Parathyroid adenoma (tissue), 2 donors: ENCODE data around the gene OLAH.

Experiments used
- H2AFZ ChIP-seq: fragments of 300-600 bp; sonication (generic); one replicate; pipeline ENCODE4 v1.7.0; 2017; ENCODE audit warnings: antibody characterized with exemption, mild to moderate bottlenecking
- H3K27ac ChIP-seq: fragments of 300-600 bp; sonication (generic); one replicate; pipeline ENCODE4 v1.7.0; 2017
- H3K27me3 ChIP-seq: fragments of 300-600 bp; sonication (generic); one replicate; pipeline ENCODE4 v1.7.0; 2017; ENCODE audit warnings: low read length; ENCODE audit not compliant: control insufficient read depth, insufficient read depth
- H3K36me3 ChIP-seq: fragments of 300-600 bp; sonication (generic); one replicate; pipeline ENCODE4 v1.7.0; 2017; ENCODE audit warnings: low read length; ENCODE audit not compliant: control insufficient read depth, insufficient read depth
- H3K4me1 ChIP-seq: fragments of 300-600 bp; sonication (generic); one replicate; pipeline ENCODE4 v1.7.0; 2017; ENCODE audit warnings: control low read depth
- H3K4me2 ChIP-seq: fragments of 300-600 bp; sonication (generic); one replicate; pipeline ENCODE4 v1.7.0; 2017; ENCODE audit warnings: low read length
- H3K4me3 ChIP-seq: fragments of 300-600 bp; sonication (generic); one replicate; pipeline ENCODE4 v1.7.0; 2017; ENCODE audit warnings: low read depth, low read length
- H3K79me2 ChIP-seq: fragments of 300-600 bp; sonication (generic); one replicate; pipeline ENCODE4 v1.7.0; 2017; ENCODE audit warnings: control low read depth
- H3K9ac ChIP-seq: fragments of 300-600 bp; sonication (generic); one replicate; pipeline ENCODE4 v1.7.0; 2017; ENCODE audit warnings: mild to moderate bottlenecking
- H3K9me3 ChIP-seq: fragments of 300-600 bp; sonication (generic); one replicate; pipeline ENCODE4 v1.7.0; 2017; ENCODE audit warnings: low read length; ENCODE audit not compliant: control insufficient read depth
- TF ChIP-seq, protein P1 (sequence below): fragments of 300-600 bp; sonication (generic); IDR thresholded peaks from one replicate; pipeline ENCODE4 v1.7.0; 2017; ENCODE audit warnings: antibody characterized with exemption, mild to moderate bottlenecking
- donor health status: primary hyperparathyroidism.

Gene OLAH

DNA sequence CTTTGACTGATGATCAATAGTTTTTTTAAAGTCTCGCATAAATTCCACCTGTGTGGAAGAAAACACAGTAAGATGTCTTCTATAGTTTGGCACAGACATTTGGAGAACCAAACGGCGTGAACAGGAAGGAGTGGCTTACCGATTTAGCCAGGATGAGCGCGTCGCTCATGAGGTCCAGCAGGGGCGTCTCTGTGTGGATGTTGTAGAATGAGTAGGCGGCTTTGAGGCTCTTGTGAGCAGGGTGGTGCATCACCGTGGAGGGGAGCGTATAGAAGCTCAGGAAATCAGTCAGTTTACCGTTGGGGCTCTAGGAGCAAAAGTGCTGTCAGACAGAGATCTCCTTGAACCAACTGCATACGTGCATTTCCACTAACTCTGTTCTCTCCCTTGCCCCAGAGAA is 68.9 kb downstream of the OLAH start:
- Histone ChIP-seq H3K27ac (no peak overlapping the region), H3K79me2 (no peaks in the 10 kb centered on the region), H3K9me3 (no peaks in the 10 kb centered on the region), H3K4me1 (no peaks in the 10 kb centered on the region), H3K9ac (no peak overlapping the region), H3K4me3 (no peak overlapping the region), H3K4me2 (no peak overlapping the region), H2AFZ (no peak overlapping the region), H3K36me3 (no peaks in the 10 kb centered on the region), H3K27me3 (no peaks in the 10 kb centered on the region)
- TF ChIP-seq, protein P1, sequence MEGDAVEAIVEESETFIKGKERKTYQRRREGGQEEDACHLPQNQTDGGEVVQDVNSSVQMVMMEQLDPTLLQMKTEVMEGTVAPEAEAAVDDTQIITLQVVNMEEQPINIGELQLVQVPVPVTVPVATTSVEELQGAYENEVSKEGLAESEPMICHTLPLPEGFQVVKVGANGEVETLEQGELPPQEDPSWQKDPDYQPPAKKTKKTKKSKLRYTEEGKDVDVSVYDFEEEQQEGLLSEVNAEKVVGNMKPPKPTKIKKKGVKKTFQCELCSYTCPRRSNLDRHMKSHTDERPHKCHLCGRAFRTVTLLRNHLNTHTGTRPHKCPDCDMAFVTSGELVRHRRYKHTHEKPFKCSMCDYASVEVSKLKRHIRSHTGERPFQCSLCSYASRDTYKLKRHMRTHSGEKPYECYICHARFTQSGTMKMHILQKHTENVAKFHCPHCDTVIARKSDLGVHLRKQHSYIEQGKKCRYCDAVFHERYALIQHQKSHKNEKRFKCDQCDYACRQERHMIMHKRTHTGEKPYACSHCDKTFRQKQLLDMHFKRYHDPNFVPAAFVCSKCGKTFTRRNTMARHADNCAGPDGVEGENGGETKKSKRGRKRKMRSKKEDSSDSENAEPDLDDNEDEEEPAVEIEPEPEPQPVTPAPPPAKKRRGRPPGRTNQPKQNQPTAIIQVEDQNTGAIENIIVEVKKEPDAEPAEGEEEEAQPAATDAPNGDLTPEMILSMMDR: no peak

DNA sequence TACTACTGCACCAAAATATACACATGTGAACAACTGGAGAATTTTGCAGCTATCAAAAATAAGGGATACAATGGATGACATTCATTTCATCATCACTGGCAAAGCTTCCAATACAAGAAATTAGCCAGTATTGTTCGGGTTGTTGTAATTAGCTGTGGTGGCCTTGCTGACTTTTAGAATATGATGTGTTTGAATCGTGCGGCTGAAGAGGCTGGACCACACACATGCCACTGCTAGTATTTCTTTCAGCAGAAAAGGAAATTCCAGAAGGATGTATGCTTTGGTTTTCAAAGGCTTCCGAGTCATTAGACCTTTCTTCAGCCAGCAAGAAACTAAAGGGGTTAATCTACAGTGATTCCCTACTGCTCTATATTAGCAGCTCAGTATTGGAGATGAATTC is 70.0 kb downstream of the OLAH start:
- Histone ChIP-seq H3K4me1 (no peaks in the 10 kb centered on the region), H3K36me3 (no peaks in the 10 kb centered on the region)

DNA sequence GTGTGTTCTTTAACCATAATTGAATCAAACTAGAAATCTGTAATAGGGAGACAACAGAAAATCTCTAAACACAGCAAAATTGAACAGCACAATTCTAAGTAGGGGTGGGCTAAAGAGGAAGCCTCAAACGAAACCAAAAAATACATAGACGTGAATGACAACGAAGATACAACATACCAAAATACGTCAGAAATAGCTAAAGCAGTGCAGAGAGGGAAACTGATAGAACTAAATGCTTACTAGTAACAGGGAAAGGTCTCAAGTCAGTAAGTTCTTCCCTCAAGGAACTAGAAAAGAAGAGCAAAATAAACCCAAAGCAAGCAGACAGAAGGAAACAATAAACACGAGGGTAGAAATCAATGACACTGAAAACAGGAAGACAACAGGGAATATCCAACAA is 72.5 kb downstream of the OLAH start:
- no peaks in the 10 kb centered on the region for H3K36me3 ChIP-seq
- TF ChIP-seq, protein P1: no peak
- no peaks in the 10 kb centered on the region for H3K9me3 ChIP-seq
- no peak overlapping the region for H2AFZ ChIP-seq
- no peak overlapping the region for H3K27ac ChIP-seq
- no peaks in the 10 kb centered on the region for H3K4me1 ChIP-seq
- H3K79me2 ChIP-seq: peaks cover 3% of the 10 kb centered on the region
- no peaks in the 10 kb centered on the region for H3K27me3 ChIP-seq
- H3K4me3 ChIP-seq: no peak overlapping the region
- H3K9ac ChIP-seq: no peak overlapping the region
- no peak overlapping the region for H3K4me2 ChIP-seq

More for the DNA sequence above, 70.0 kb downstream of the OLAH start:
- Histone ChIP-seq H3K4me3 (no peak overlapping the region), H3K9me3 (no peaks in the 10 kb centered on the region), H3K4me2 (no peak overlapping the region), H3K9ac (no peak overlapping the region), H3K79me2 (no peaks in the 10 kb centered on the region), H3K27me3 (no peaks in the 10 kb centered on the region), H2AFZ (no peak overlapping the region), H3K27ac (no peak overlapping the region)
- TF ChIP-seq, protein P1: no peak

DNA sequence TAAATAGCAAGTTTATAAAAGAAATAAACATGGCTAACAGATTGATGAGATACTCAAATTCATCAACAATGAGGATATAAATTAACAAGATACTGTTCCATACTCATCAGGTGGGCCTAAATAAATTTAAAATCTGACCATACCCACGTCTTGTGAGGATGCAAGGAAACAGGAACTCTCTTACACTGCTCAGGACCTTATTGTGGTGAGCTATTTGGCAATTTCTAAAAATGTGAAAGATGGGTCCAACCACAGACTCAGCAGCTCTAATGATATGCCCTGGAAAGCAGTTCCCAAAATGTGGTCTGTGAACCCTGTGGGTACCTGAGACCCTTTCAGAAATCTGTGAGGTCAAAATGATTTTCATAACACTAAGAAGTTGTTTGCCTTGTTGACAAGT is 74.9 kb downstream of the OLAH start:
- H3K9ac ChIP-seq: no peak overlapping the region
- H3K79me2 ChIP-seq: peaks cover 3% of the 10 kb centered on the region
- H3K36me3 ChIP-seq: no peaks in the 10 kb centered on the region
- no peaks in the 10 kb centered on the region for H3K27me3 ChIP-seq
- H3K4me2 ChIP-seq: no peak overlapping the region
- H3K4me1 ChIP-seq: no peaks in the 10 kb centered on the region
- H3K9me3 ChIP-seq: no peaks in the 10 kb centered on the region
- no peak overlapping the region for H3K4me3 ChIP-seq
- no peak overlapping the region for H3K27ac ChIP-seq
- H2AFZ ChIP-seq: no peak overlapping the region
- TF ChIP-seq, protein P1: no peak

DNA sequence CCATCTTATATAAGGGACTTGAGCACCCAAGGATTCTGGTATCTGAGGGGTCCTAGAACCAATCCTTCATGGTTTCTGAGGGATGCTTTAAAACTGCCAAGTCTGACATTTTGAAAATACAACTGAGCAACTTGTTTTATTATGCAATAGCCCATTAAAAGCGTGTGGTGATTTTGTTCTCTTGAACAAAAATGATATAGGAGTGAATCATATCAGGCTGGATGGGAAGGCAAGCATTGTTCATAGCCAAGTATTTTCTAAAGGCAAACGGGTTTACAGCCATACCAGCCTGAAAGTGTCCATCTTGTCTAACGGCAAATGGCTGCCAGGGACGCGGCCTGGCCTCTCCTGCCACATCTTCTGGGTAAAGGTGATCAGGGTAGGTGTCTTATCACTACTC is 76.8 kb downstream of the OLAH start:
- Histone ChIP-seq H3K27ac (no peak overlapping the region), H3K79me2 (peaks cover 3% of the 10 kb centered on the region), H3K27me3 (no peaks in the 10 kb centered on the region), H3K4me3 (no peak overlapping the region), H3K36me3 (no peaks in the 10 kb centered on the region), H3K4me2 (no peak overlapping the region), H3K9me3 (no peaks in the 10 kb centered on the region), H3K4me1 (no peaks in the 10 kb centered on the region), H2AFZ (no peak overlapping the region), H3K9ac (no peak overlapping the region)
- TF ChIP-seq, protein P1: no peak
